Measurements from ENCODE around the gene GGPS1.
"Not testable (repeated sequence)": the region's sequence is repeated elsewhere in the genome, so short reads cannot be mapped to it uniquely, and the experiment has no call there.

The GGPS1 gene

GRCh38 chr1:235342471-235342870, 14.1 kb downstream of the GGPS1 start:
- no peak for DNase-seq

- no peak for DNase-seq
These were observed 15.4 kb downstream of the GGPS1 start for GRCh38 chr1:235343726-235344125.

DNA sequence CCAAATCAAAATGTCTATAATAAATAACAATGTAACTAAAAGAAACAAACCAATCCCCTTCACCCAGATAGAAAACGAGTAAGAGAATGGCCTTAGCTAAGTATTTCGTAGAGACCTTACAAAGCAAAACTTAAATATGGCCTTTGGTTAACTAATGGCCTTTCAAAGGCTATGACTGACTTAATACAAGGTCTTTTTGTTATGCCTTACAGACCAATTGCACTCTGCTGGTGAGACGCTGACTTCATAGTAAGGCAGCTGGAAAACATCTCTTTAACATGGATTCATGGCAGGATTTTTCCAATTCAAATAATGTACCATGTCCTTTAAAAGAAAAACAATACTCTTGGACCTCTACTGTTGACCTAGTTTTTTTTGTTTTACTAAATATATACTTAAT, 23.1 kb downstream of the GGPS1 start:
- DNase-seq = no peak

DNA sequence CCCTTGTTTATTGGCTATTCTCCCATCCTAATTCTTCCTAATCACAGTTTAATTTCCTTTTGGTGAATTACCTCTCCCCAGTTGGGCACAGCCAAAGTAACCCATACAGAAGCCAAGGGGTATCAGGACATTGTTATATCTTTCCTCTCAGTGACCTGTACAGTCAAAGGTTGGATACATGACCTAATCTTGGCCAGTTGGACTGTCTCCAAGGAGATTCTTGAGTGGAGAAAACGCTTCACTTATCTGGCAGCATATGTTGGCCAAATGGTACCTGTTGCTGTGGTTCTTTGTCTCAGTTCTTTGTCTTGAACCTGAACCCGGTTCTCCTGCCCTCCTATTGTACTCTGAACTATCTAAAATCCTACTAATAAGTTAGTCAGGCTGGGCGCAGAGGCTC, 23.5 kb downstream of the GGPS1 start:
- no peak for DNase-seq

GRCh38 chr1:235357485-235358373, 29.4 kb downstream of the GGPS1 start:
- DNase-seq = peak; percentile 8

GRCh38 chr1:235358899-235359298, 30.5 kb downstream of the GGPS1 start:
- DNase-seq = no peak

GRCh38 chr1:235364189-235364588, 35.8 kb downstream of the GGPS1 start:
- DNase-seq = not testable (repeated sequence)

GRCh38 chr1:235366286-235366685, 37.9 kb downstream of the GGPS1 start:
- no peak for DNase-seq

DNA sequence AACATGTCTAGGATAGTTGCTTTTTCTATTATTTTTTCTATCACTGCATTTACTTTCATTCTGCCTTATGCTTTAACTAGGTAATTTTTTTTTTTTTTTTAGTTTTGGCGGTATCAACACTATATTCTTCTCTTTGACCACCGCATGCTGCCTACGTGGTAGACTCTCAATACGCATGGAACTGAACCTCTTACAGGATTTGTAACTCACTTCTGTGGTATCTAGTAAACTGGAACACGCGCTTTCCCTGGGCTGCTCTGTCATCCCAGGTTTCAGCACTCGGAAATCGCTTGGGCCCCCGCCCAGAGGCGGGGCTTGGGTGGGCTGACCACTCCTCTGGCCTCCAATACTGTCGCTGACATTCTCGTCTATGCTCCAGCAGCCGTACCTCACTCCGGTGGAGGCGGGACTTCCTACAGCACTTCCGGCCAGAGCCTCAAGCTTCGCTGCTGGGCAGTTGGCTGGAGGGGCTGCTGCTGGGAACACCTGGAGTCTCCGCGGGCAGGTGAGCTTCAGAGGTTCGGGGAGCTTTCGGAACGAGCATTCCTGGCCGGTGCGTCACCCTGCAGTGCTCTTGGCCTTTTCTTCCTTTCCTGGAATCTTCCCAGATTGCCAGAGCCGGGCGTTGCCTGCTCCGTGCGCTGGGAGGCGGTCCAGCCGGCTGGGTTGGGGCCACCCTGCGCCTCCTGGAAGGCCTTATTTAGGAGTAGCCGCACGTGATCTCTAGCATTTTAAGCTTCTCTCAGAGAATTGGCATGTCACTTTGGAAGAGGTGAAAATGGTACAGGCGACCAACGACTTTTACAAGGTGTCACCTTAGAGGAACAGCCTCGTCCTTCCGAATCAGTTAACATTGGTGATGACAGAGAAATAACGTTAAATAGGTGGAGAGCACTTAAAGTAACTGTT, 38.9 kb downstream of the GGPS1 start, which contains the start of gene TBCE:
Gene TBCE (plus strand): TSS at position 428 of the 909 bp plus-strand sequence. CDS start 12,623 bp downstream, outside the sequence.
- peak; percentile 96 for DNase-seq

DNA sequence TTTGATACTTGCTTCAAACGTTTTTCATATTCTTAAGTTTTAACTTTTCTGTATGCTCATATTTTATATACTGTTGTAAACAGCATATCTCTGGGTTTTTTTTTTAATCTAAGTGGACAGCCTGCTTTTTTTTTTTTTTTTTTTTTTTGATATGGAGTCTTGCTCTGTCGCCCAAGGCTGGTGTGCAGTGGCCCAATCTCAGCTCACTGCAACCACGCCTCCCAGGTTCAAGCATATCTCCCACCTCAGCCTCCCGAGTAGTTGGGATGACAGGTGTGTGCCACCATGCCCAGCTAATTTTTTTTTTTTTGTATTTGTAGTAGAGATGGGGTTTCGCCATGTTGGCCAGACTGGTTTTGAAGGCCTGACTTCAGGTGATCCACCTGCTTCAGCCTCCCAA, 40.1 kb downstream of the GGPS1 start:
- DNase-seq = no peak

- no peak for DNase-seq
These were observed 41.4 kb downstream of the GGPS1 start for GRCh38 chr1:235369802-235370201.

GRCh38 chr1:235375919-235376605, 47.7 kb downstream of the GGPS1 start:
- no peak for DNase-seq

GRCh38 chr1:235378134-235378735, 49.9 kb downstream of the GGPS1 start:
- not testable (repeated sequence) for DNase-seq

GRCh38 chr1:235381955-235382739, 53.8 kb downstream of the GGPS1 start:
- not testable (repeated sequence) for DNase-seq

- DNase-seq = not testable (repeated sequence)
These were observed 57.3 kb downstream of the GGPS1 start for GRCh38 chr1:235385633-235386032.

- DNase-seq = no peak
These were observed 63.5 kb downstream of the GGPS1 start for GRCh38 chr1:235391874-235392273.

Data from DMS79 (cell line).